ENCODE results near the gene ACSL1. TPM values are rescaled to one million over a fixed set of nuclear protein-coding genes. Genes with fewer than 3 reads are reported as not detected.

Gene ACSL1
- 155 and 236 TPM in 2 replicates for total RNA-seq
- polyA plus RNA-seq (2012) = 71.9 TPM

- peak; percentile 89 for DNase-seq (ENCODE audit: low read depth)
Measured at GRCh38 chr4:184825896-184826690, at the start of gene ACSL1. ACSL1 (minus strand) TSS chr4:184825968; CDS start chr4:184803514, 22,454 bp downstream.

GRCh38 chr4:184873054-184873453 lies 47.3 kb upstream of the ACSL1 start:
- DNase-seq (ENCODE audit: low read depth) = no peak

GRCh38 chr4:184870718-184871117 lies 45.0 kb upstream of the ACSL1 start:
- DNase-seq (ENCODE audit: low read depth) = no peak

- DNase-seq (ENCODE audit: low read depth) = no peak
Measured at GRCh38 chr4:184868623-184869022, 42.9 kb upstream of the ACSL1 start.

GRCh38 chr4:184863916-184864315 lies 38.1 kb upstream of the ACSL1 start:
- DNase-seq (ENCODE audit: low read depth) = no peak

GRCh38 chr4:184861047-184861446 lies 35.3 kb upstream of the ACSL1 start:
- DNase-seq (ENCODE audit: low read depth) = no peak

GRCh38 chr4:184860018-184860779 lies 34.4 kb upstream of the ACSL1 start:
- DNase-seq (ENCODE audit: low read depth) = no peak

GRCh38 chr4:184857441-184858121 lies 31.8 kb upstream of the ACSL1 start:
- no peak for DNase-seq (ENCODE audit: low read depth)

- DNase-seq (ENCODE audit: low read depth) = no peak
Measured at GRCh38 chr4:184856277-184856609, 30.5 kb upstream of the ACSL1 start.

GRCh38 chr4:184854673-184855072 lies 28.9 kb upstream of the ACSL1 start:
- no peak for DNase-seq (ENCODE audit: low read depth)

- DNase-seq (ENCODE audit: low read depth) = no peak
Measured at GRCh38 chr4:184853436-184853835, 27.7 kb upstream of the ACSL1 start.

- no peak for DNase-seq (ENCODE audit: low read depth)
Measured at GRCh38 chr4:184851886-184852285, 26.1 kb upstream of the ACSL1 start.

- no peak for DNase-seq (ENCODE audit: low read depth)
Measured at GRCh38 chr4:184851200-184851541, 25.4 kb upstream of the ACSL1 start.

GRCh38 chr4:184850431-184851199 lies 24.8 kb upstream of the ACSL1 start:
- DNase-seq (ENCODE audit: low read depth) = no peak

GRCh38 chr4:184850018-184850417 lies 24.2 kb upstream of the ACSL1 start:
- DNase-seq (ENCODE audit: low read depth) = no peak

GRCh38 chr4:184849185-184849584 lies 23.4 kb upstream of the ACSL1 start:
- no peak for DNase-seq (ENCODE audit: low read depth)

GRCh38 chr4:184848510-184848909 lies 22.7 kb upstream of the ACSL1 start:
- no peak for DNase-seq (ENCODE audit: low read depth)

- DNase-seq (ENCODE audit: low read depth) = no peak
Measured at GRCh38 chr4:184846531-184846930, 20.8 kb upstream of the ACSL1 start.

- peak; percentile 82 for DNase-seq (ENCODE audit: low read depth)
Measured at GRCh38 chr4:184845367-184846021, 19.7 kb upstream of the ACSL1 start.

- no peak for DNase-seq (ENCODE audit: low read depth)
Measured at GRCh38 chr4:184844742-184845141, 19.0 kb upstream of the ACSL1 start.
